ENCODE measurements around the gene TNNC2. TPM values are rescaled to one million over a fixed set of nuclear protein-coding genes. Genes with fewer than 3 reads are reported as not detected.

TNNC2 gene
- polyA plus RNA-seq, 3 donors: 0.71 to 1.2 (median 1.0) TPM

DNA sequence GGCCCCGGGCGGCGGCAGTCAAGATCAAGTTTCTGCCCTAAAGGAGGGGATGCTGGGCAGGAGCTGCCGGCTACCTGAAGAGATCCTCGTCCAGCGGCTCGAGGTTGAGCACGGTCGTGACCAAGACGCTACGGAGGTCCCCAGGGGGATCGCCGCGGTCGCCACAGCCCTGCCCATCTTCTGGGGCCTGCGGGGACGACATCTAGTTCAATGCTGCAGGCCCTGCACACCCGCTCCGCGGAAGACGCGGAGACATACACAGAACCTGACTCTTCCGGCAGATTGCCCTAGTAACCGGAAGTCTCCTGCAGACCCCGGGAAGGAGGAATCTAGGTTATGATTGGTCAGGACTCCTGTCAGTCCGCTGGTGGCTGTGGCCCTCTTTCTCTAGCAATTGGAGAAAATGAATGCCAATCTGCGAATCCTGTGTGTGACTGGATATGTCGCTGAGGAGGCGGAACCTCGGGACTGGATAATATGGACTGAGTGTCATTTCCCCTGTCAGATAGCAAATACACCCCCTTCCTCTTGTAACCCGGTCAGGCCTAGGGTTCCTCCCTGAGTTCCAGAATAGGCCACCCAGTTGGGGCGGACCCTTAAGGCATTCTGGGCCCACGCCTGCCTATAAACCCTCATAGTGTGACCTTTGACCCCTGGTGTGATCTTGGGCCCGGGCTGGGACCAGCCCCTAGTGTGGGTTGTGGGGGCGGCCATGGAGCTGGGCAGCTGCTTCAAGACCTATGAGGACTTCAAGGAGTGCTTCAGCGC is 30.2 kb upstream of the TNNC2 start, which contains the start of the genes ACOT8 and ZSWIM3:
TSS of gene ACOT8 (minus strand) at position 279 of the 768 bp plus-strand sequence. CDS start at position 202, 77 bp downstream.
TSS of gene ZSWIM3 (plus strand) at position 501 of the 768 bp plus-strand sequence. CDS start at position 713, 212 bp downstream.
- Histone ChIP-seq H3K9ac (ENCODE audit: insufficient read depth, low read length, poor library complexity, severe bottlenecking) (peak within 1 kb of the TSS; percentile 91), H4K20me1 (ENCODE audit: insufficient read depth, low read length) (no peaks in the 10 kb centered on the region), H3K27me3 (ENCODE audit: control insufficient read depth in 2 of 2, insufficient read depth in 2 of 2, low read length in 2 of 2) (no peaks in the 10 kb centered on the region), H2AFZ (ENCODE audit: insufficient read depth, low read depth, low read length, poor library complexity, severe bottlenecking) (peak within 1 kb of the TSS; percentile 99), H3K79me2 (ENCODE audit: insufficient read depth, low read length) (peaks cover 58% of the 10 kb centered on the region), H3K4me3 (replicated peaks in 1 of 3; ENCODE audit: low read depth in 2 of 3, low read length in 3 of 3) (peak within 1 kb of the TSS; percentile 92 to 98 (median 96)), H3K36me3 (replicated peaks in 1 of 2; ENCODE audit: control insufficient read depth in 1 of 2, insufficient read depth in 2 of 2, low read length in 2 of 2) (peaks cover 21 to 23% of the 10 kb centered on the region in 2 donors), H3K4me1 (ENCODE audit: control insufficient read depth in 1 of 2, insufficient read depth in 2 of 2, low read length in 2 of 2) (peaks cover 19 to 26% of the 10 kb centered on the region in 2 donors), H3K9me3 (replicated peaks in 1 of 2; ENCODE audit: control insufficient read depth in 1 of 2, insufficient read depth in 1 of 2, low read length in 2 of 2) (no peaks in the 10 kb centered on the region), H3K27ac (ENCODE audit: low read depth in 1 of 2, low read length in 2 of 2) (peak within 1 kb of the TSS; percentile 70 to 95), H3K4me2 (replicated peaks; ENCODE audit: extremely low read depth, low read length, poor library complexity, severe bottlenecking) (peak within 1 kb of the TSS; percentile 99)
- TF ChIP-seq, protein P1, sequence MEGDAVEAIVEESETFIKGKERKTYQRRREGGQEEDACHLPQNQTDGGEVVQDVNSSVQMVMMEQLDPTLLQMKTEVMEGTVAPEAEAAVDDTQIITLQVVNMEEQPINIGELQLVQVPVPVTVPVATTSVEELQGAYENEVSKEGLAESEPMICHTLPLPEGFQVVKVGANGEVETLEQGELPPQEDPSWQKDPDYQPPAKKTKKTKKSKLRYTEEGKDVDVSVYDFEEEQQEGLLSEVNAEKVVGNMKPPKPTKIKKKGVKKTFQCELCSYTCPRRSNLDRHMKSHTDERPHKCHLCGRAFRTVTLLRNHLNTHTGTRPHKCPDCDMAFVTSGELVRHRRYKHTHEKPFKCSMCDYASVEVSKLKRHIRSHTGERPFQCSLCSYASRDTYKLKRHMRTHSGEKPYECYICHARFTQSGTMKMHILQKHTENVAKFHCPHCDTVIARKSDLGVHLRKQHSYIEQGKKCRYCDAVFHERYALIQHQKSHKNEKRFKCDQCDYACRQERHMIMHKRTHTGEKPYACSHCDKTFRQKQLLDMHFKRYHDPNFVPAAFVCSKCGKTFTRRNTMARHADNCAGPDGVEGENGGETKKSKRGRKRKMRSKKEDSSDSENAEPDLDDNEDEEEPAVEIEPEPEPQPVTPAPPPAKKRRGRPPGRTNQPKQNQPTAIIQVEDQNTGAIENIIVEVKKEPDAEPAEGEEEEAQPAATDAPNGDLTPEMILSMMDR (IDR thresholded peaks at IDR 0.05): no peak
- 0% methylated on average over 27 of the region's 36 CpGs for whole genome bisulfite sequencing (ENCODE audit: insufficient coverage)
- Mint-ChIP-seq H3K4me3 (peak within 1 kb of the TSS; percentile 89 to 95), H3K9me3 (no peaks in the 10 kb centered on the region), H3K27me3 (ENCODE audit: low read depth in 3 of 3) (peaks cover 0 to 3% (median 2%) of the 10 kb centered on the region in 3 donors), H3K27ac (peak within 1 kb of the TSS; percentile 90 to 97 (median 97)), H3K4me1 (peaks cover 33% of the 10 kb centered on the region), H3K36me3 (peaks cover 21 to 35% of the 10 kb centered on the region in 2 donors)
- DNase-seq: peak; percentile 99 to 100 (median 100)
- intact Hi-C loops (cut with micrococcal nuclease): loop anchor here in 1 of 2 donors (5.0 kb wide), 1 partner anchor 35 kb away; the partner anchor contains the start of genes CTSA and NEURL2

DNA sequence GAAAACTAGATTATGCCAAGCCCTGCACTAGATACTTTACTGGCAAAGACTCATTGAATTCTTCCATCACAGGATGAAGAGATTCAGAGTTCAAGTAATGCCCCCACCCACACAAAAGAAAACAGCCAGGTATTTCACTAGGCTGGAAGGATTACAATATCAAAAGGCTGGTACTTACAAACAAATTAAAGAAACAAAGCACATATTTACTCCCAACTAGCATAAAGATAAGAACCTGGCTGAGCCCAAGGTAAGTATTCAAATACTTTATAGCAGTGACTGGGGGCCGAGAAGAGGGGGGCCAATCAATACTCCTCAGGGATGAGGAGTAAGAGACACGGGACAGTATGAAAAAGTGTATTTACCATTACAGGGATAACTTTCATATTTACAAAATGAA is 26.4 kb upstream of the TNNC2 start:
- peaks cover 19 to 26% of the 10 kb centered on the region in 2 donors for H3K4me1 ChIP-seq (ENCODE audit: control insufficient read depth in 1 of 2, insufficient read depth in 2 of 2, low read length in 2 of 2)
- H3K36me3 Mint-ChIP-seq: peaks cover 42 to 66% of the 10 kb centered on the region in 2 donors

More for the DNA sequence above, 26.4 kb upstream of the TNNC2 start:
- H3K27ac Mint-ChIP-seq: peak overlapping the region in 1 of 7 donors; percentile 42
- no peaks in the 10 kb centered on the region for H3K9me3 ChIP-seq (replicated peaks in 1 of 2; ENCODE audit: control insufficient read depth in 1 of 2, insufficient read depth in 1 of 2, low read length in 2 of 2)
- peaks cover 40 to 61% of the 10 kb centered on the region in 2 donors for H3K36me3 ChIP-seq (replicated peaks in 1 of 2; ENCODE audit: control insufficient read depth in 1 of 2, insufficient read depth in 2 of 2, low read length in 2 of 2)
- no peak overlapping the region for H3K9ac ChIP-seq (ENCODE audit: insufficient read depth, low read length, poor library complexity, severe bottlenecking)
- DNase-seq: no peak
- no peak overlapping the region for H3K4me3 Mint-ChIP-seq
- no peak overlapping the region for H3K27ac ChIP-seq (ENCODE audit: low read depth in 1 of 2, low read length in 2 of 2)
- peaks cover 28% of the 10 kb centered on the region for H3K4me1 Mint-ChIP-seq
- intact Hi-C loops (cut with micrococcal nuclease): no loop called here
- no peak overlapping the region for H3K4me3 ChIP-seq (replicated peaks in 1 of 3; ENCODE audit: low read depth in 2 of 3, low read length in 3 of 3)
- H4K20me1 ChIP-seq (ENCODE audit: insufficient read depth, low read length): peaks cover 17% of the 10 kb centered on the region
- H3K27me3 ChIP-seq (ENCODE audit: control insufficient read depth in 2 of 2, insufficient read depth in 2 of 2, low read length in 2 of 2): no peaks in the 10 kb centered on the region
- TF ChIP-seq, protein P1 (IDR thresholded peaks at IDR 0.05): no peak
- WGBS (ENCODE audit: insufficient coverage): no CpG with 5 or more reads among the region's 2 CpGs
- peaks cover 0 to 2% (median 1%) of the 10 kb centered on the region in 3 donors for H3K27me3 Mint-ChIP-seq (ENCODE audit: low read depth in 3 of 3)
- no peaks in the 10 kb centered on the region for H3K9me3 Mint-ChIP-seq
- no peak overlapping the region for H2AFZ ChIP-seq (ENCODE audit: insufficient read depth, low read depth, low read length, poor library complexity, severe bottlenecking)
- H3K4me2 ChIP-seq (replicated peaks; ENCODE audit: extremely low read depth, low read length, poor library complexity, severe bottlenecking): no peak overlapping the region
- peaks cover 51% of the 10 kb centered on the region for H3K79me2 ChIP-seq (ENCODE audit: insufficient read depth, low read length)
